ENCODE measurements around the gene AFF3. TPM values are rescaled to one million over a fixed set of nuclear protein-coding genes. Genes with fewer than 3 reads are reported as not detected.

Gene AFF3
- total RNA-seq, 1 experiment from 2014 or later, result not detected

GRCh38 chr2:100107906-100108647 is 34.3 kb downstream of the AFF3 start:
- ChIA-PET POLR2A (ENCODE audit: low non-redundant PET) (no interaction called here), CTCF (no interaction called here)
- Histone ChIP-seq H3K4me1 (ENCODE audit: insufficient read depth, low read length, poor library complexity, severe bottlenecking) (no peaks in the 10 kb centered on the region), H3K36me3 (ENCODE audit: insufficient read depth, low read length, poor library complexity, severe bottlenecking) (no peaks in the 10 kb centered on the region), H3K27me3 (replicated peaks; ENCODE audit: insufficient read depth, low read depth, low read length, poor library complexity) (peaks cover 69% of the 10 kb centered on the region), H3K9me3 (ENCODE audit: low read depth, low read length, poor library complexity, severe bottlenecking) (no peaks in the 10 kb centered on the region), H3K4me3 (ENCODE audit: low read depth, low read length, poor library complexity, severe bottlenecking) (no peak overlapping the region), H3K27ac (ENCODE audit: low read depth, low read length, poor library complexity, severe bottlenecking) (no peak overlapping the region)
- no peak for DNase-seq (ENCODE audit: low spot score)
- no TSS peak for BruUV-seq (replicated peaks)
- intact Hi-C loops (cut with micrococcal nuclease; ENCODE audit: unreplicated experiment), result no loop called here
- TF ChIP-seq EZH2 (IDR thresholded peaks at IDR 0.05; ENCODE audit: borderline replicate concordance, low read depth, low read length, poor library complexity, severe bottlenecking) (no peak), CTCF (conservative IDR thresholded peaks at IDR 0.05; ENCODE audit: low read depth, low read length) (no peak)

GRCh38 chr2:100107440-100107839 is 35.0 kb downstream of the AFF3 start:
- no peak for DNase-seq (ENCODE audit: low spot score)
- ChIA-PET POLR2A (ENCODE audit: low non-redundant PET) (no interaction called here), CTCF (no interaction called here)
- Histone ChIP-seq H3K27ac (ENCODE audit: low read depth, low read length, poor library complexity, severe bottlenecking) (no peak overlapping the region), H3K9me3 (ENCODE audit: low read depth, low read length, poor library complexity, severe bottlenecking) (no peaks in the 10 kb centered on the region), H3K27me3 (replicated peaks; ENCODE audit: insufficient read depth, low read depth, low read length, poor library complexity) (peaks cover 71% of the 10 kb centered on the region), H3K36me3 (ENCODE audit: insufficient read depth, low read length, poor library complexity, severe bottlenecking) (no peaks in the 10 kb centered on the region), H3K4me1 (ENCODE audit: insufficient read depth, low read length, poor library complexity, severe bottlenecking) (no peaks in the 10 kb centered on the region), H3K4me3 (ENCODE audit: low read depth, low read length, poor library complexity, severe bottlenecking) (no peak overlapping the region)
- TF ChIP-seq CTCF (conservative IDR thresholded peaks at IDR 0.05; ENCODE audit: low read depth, low read length) (no peak), EZH2 (IDR thresholded peaks at IDR 0.05; ENCODE audit: borderline replicate concordance, low read depth, low read length, poor library complexity, severe bottlenecking) (no peak)
- intact Hi-C loops (cut with micrococcal nuclease; ENCODE audit: unreplicated experiment), result no loop called here
- no TSS peak for BruUV-seq (replicated peaks)

- Histone ChIP-seq H3K4me1 (ENCODE audit: insufficient read depth, low read length, poor library complexity, severe bottlenecking) (no peaks in the 10 kb centered on the region), H3K27me3 (replicated peaks; ENCODE audit: insufficient read depth, low read depth, low read length, poor library complexity) (peaks cover 62% of the 10 kb centered on the region), H3K4me3 (ENCODE audit: low read depth, low read length, poor library complexity, severe bottlenecking) (no peak overlapping the region), H3K36me3 (ENCODE audit: insufficient read depth, low read length, poor library complexity, severe bottlenecking) (no peaks in the 10 kb centered on the region), H3K9me3 (ENCODE audit: low read depth, low read length, poor library complexity, severe bottlenecking) (no peaks in the 10 kb centered on the region), H3K27ac (ENCODE audit: low read depth, low read length, poor library complexity, severe bottlenecking) (no peak overlapping the region)
- no TSS peak for BruUV-seq (replicated peaks)
- CTCF ChIA-PET, result no interaction called here
- POLR2A ChIA-PET (ENCODE audit: low non-redundant PET), result no interaction called here
- no peak for TF ChIP-seq EZH2 (IDR thresholded peaks at IDR 0.05; ENCODE audit: borderline replicate concordance, low read depth, low read length, poor library complexity, severe bottlenecking)
- no peak for TF ChIP-seq CTCF (conservative IDR thresholded peaks at IDR 0.05; ENCODE audit: low read depth, low read length)
- no peak for DNase-seq (ENCODE audit: low spot score)
- intact Hi-C loops (cut with micrococcal nuclease; ENCODE audit: unreplicated experiment), result no loop called here
Observed at GRCh38 chr2:100106460-100106859, 35.9 kb downstream of the AFF3 start.

Data from A673 (cell line).